K562 (cell line): ENCODE measurements around the gene CSTB. TPM values are rescaled to one million over a fixed set of nuclear protein-coding genes. Genes with fewer than 3 reads are reported as not detected.

Experiments
- ASH1L ChIP-seq: fragments of 450-650 bp; IDR thresholded peaks from 2 replicates; pipeline ENCODE4 v1.6.1; 2018; ENCODE audit warnings: borderline replicate concordance, mild to moderate bottlenecking, low read depth; ENCODE audit not compliant: partially characterized antibody
- CCAR2 ChIP-seq: fragments of 200-400 bp; formaldehyde crosslinking; IDR thresholded peaks from 2 replicates; pipeline ENCODE4 v1.6.1; 2017; ENCODE audit warnings: mild to moderate bottlenecking, low read depth, low read length
- CCNT2 ChIP-seq: IDR thresholded peaks from 2 replicates; pipeline ENCODE4 v1.6.1; 2011; ENCODE audit warnings: borderline replicate concordance, low read depth, mild to moderate bottlenecking, moderate library complexity, mixed read lengths, low read length; ENCODE audit not compliant: insufficient read length; ENCODE audit errors: extremely low read depth
- COPS2 ChIP-seq: fragments of 450-650 bp; conservative IDR thresholded peaks from 2 replicates; pipeline ENCODE4 v1.6.1; 2016; ENCODE audit warnings: mild to moderate bottlenecking, moderate library complexity
- CREM ChIP-seq: IDR thresholded peaks from 2 replicates; pipeline ENCODE4 v1.6.1; 2014; ENCODE audit warnings: antibody characterized with exemption, low read depth
- FOS ChIP-seq: IDR thresholded peaks from 3 replicates; pipeline ENCODE4 v1.6.1; 2011; ENCODE audit not compliant: insufficient read length; ENCODE audit errors: extremely low read depth
- GABPB2 ChIP-seq: fragments of 250-450 bp; sonication (Bioruptor Pico); conservative IDR thresholded peaks from 2 replicates; pipeline ENCODE4 v1.5.1; 2021; ENCODE audit warnings: mild to moderate bottlenecking
- HDAC1 ChIP-seq, 2 experiments: fragments of 450-650 bp; IDR thresholded peaks; 2 replicates each; pipeline ENCODE4 v1.6.1; 2016 to 2017; ENCODE audit warnings: inconsistent platforms in 1 of 2, mild to moderate bottlenecking in 1 of 2, moderate library complexity in 1 of 2
- HMGN3 ChIP-seq: IDR thresholded peaks from 2 replicates; pipeline ENCODE4 v1.6.1; 2011; ENCODE audit warnings: borderline replicate concordance, low read depth, mild to moderate bottlenecking, mixed read lengths, low read length; ENCODE audit not compliant: insufficient read length; ENCODE audit errors: extremely low read depth
- KLF16 ChIP-seq: IDR thresholded peaks from 2 replicates; pipeline ENCODE4 v1.6.1; 2016; ENCODE audit warnings: antibody characterized with exemption
- LEF1 ChIP-seq: fragments of 450-650 bp; IDR thresholded peaks from 2 replicates; pipeline ENCODE4 v1.6.1; 2016; ENCODE audit warnings: mild to moderate bottlenecking
- MBD2 ChIP-seq: sonication (generic); IDR thresholded peaks from 2 replicates; pipeline ENCODE4 v1.6.1; 2016; ENCODE audit warnings: low read depth, borderline replicate concordance
- MCM3 ChIP-seq: fragments of 450-650 bp; IDR thresholded peaks from 2 replicates; pipeline ENCODE4 v1.6.1; 2016
- NFIC ChIP-seq: fragments of 450-650 bp; IDR thresholded peaks from 2 replicates; pipeline ENCODE4 v1.6.1; 2017; ENCODE audit warnings: mild to moderate bottlenecking, inconsistent platforms
- PYGO2 ChIP-seq: fragments of 450-650 bp; IDR thresholded peaks from 2 replicates; pipeline ENCODE4 v1.6.1; 2016; ENCODE audit warnings: mild to moderate bottlenecking, missing genetic modification characterization, moderate library complexity, missing compliant biosample characterization
- RBM34 ChIP-seq: fragments of 200-400 bp; formaldehyde crosslinking; IDR thresholded peaks from 2 replicates; pipeline ENCODE4 v1.6.1; 2018; ENCODE audit warnings: low read length, borderline replicate concordance; ENCODE audit not compliant: insufficient read depth
- RFX5 ChIP-seq: IDR thresholded peaks from 2 replicates; pipeline ENCODE4 v1.6.1; 2011; ENCODE audit warnings: low read depth, mild to moderate bottlenecking, improper control_type of control experiment, low read length
- SIX5 ChIP-seq, 2 experiments: IDR thresholded peaks; 2 replicates each; pipeline ENCODE4 v1.6.1; 2011; ENCODE audit warnings: low read length in 2 of 2, borderline replicate concordance in 1 of 2, low read depth in 1 of 2, mild to moderate bottlenecking in 1 of 2, moderate library complexity in 1 of 2; ENCODE audit not compliant: insufficient read depth in 1 of 2
- SPI1 ChIP-seq: IDR thresholded peaks from 2 replicates; pipeline ENCODE4 v1.6.1; 2011; ENCODE audit warnings: low read depth, low read length, control low read depth, borderline replicate concordance
- TAF9B ChIP-seq: fragments of 450-650 bp; IDR thresholded peaks from 2 replicates; pipeline ENCODE4 v1.6.1; 2018; ENCODE audit warnings: mild to moderate bottlenecking; ENCODE audit not compliant: partially characterized antibody
- THAP7 ChIP-seq: fragments of 250-450 bp; sonication (Bioruptor Pico); IDR thresholded peaks from 2 replicates; pipeline ENCODE4 v1.5.0; 2021
- ZFP30 ChIP-seq: fragments of 250-450 bp; sonication (Bioruptor Pico); IDR thresholded peaks from 2 replicates; pipeline ENCODE4 v1.8.0; 2022; ENCODE audit warnings: moderate library complexity, mild to moderate bottlenecking, inconsistent platforms, borderline replicate concordance
- ZKSCAN1 ChIP-seq: fragments of 150-350 bp; IDR thresholded peaks from 2 replicates; pipeline ENCODE4 v1.6.1; 2016; ENCODE audit warnings: low read depth, low read length
- ZNF224 ChIP-seq: sonication (generic); formaldehyde crosslinking; IDR thresholded peaks from 2 replicates; pipeline ENCODE4 v1.8.0; 2022; ENCODE audit warnings: mild to moderate bottlenecking, missing genetic modification reagents
- ZNF324 ChIP-seq: fragments of 250-450 bp; sonication (Bioruptor Pico); IDR thresholded peaks from 2 replicates; pipeline ENCODE4 v1.4.0; 2020; ENCODE audit warnings: mild to moderate bottlenecking
- ZNF408 ChIP-seq: fragments of 250-450 bp; sonication (Bioruptor Pico); IDR thresholded peaks from 2 replicates; pipeline ENCODE4 v1.4.0; 2020; ENCODE audit warnings: low read depth, mild to moderate bottlenecking, moderate library complexity
- ZNF586 ChIP-seq: fragments of 450-650 bp; formaldehyde crosslinking; conservative IDR thresholded peaks from 2 replicates; pipeline ENCODE4 v1.4.0; 2020; ENCODE audit warnings: mild to moderate bottlenecking, moderate library complexity
- ZNF740 ChIP-seq, 3 experiments: fragments of 200-800 bp in 1 of 3; sonication (Bioruptor generic) in 1 of 3; sonication (generic) in 1 of 3; formaldehyde crosslinking in 1 of 3; IDR thresholded peaks; 2 replicates each; pipeline versions ENCODE4 v1.6.1 to v1.8.0; 2016 to 2022; ENCODE audit warnings: mild to moderate bottlenecking in 2 of 3, missing compliant biosample characterization in 2 of 3, missing genetic modification characterization in 2 of 3, missing genetic modification reagents in 1 of 3
- ZNF778 ChIP-seq: fragments of 450-650 bp; formaldehyde crosslinking; IDR thresholded peaks from 2 replicates; pipeline ENCODE4 v1.4.0; 2020; ENCODE audit warnings: mild to moderate bottlenecking, moderate library complexity
- ZZZ3 ChIP-seq: fragments of 450-650 bp; IDR thresholded peaks from 2 replicates; pipeline ENCODE4 v1.6.1; 2016; ENCODE audit warnings: antibody characterized with exemption, mild to moderate bottlenecking, moderate library complexity
- polyA plus RNA-seq, 8 experiments: library from polyadenylated mRNA; depleted of rRNA in 4 of 8; stranded (reverse) in 5 of 8; unstranded in 3 of 8; fragments of >200 nt; fragmentation: Nextera tagmentation in 2 of 8; fragmentation: Illumina TruSeq in 1 of 8; extraction: Ambion mirVana in 2 of 8; extraction: Trizol in 1 of 8; gene quantifications; 2 replicates each; pipeline versions ENCODE4 v1.2.1 to v1.2.3, GENCODE V29; 2011 to 2014; ENCODE audit warnings: inconsistent platforms in 1 of 8, missing spikeins in 1 of 8
- total RNA-seq, 7 experiments: library from RNA; depleted of rRNA in 6 of 7; stranded (reverse); fragments of >200 nt in 6 of 7; fragmentation: Illumina TruSeq in 2 of 7; extraction: Trizol in 2 of 7; gene quantifications; 2 replicates each; pipeline versions ENCODE4 v1.2.1 to v1.2.3, GENCODE V29; 2011 to 2021; ENCODE audit warnings: low replicate concordance in 1 of 7

Gene CSTB
- total and polyA plus RNA-seq, 9 of the 15 experiments (the other 6 are each of a cell fraction or from before 2014, with no cell fraction given) = 12.4 to 65.0 (median 31.7) TPM

- TF ChIP-seq ZNF224 (CRISPR knock-in tag) = no peak
- no peak for TF ChIP-seq CCAR2
- peak; percentile 92 for TF ChIP-seq ASH1L
- no peak for TF ChIP-seq CCNT2
- no peak for TF ChIP-seq COPS2
- no peak for TF ChIP-seq PYGO2
- TF ChIP-seq ZNF740 (CRISPR knock-in tag; IDR thresholded peaks at IDR 0.05) = no peak
- no peak for TF ChIP-seq ZNF740 (tag; IDR thresholded peaks at IDR 0.05)
- TF ChIP-seq ZZZ3 = no peak
- no peak for TF ChIP-seq HDAC1 (IDR thresholded peaks at IDR 0.05)
- no peak for TF ChIP-seq ZKSCAN1
- no peak for TF ChIP-seq ZFP30 (CRISPR knock-in tag)
- no peak for TF ChIP-seq ZNF778 (CRISPR knock-in tag)
- TF ChIP-seq CREM = 0 out of 2 replicates have a peak, but pooled peaks have one; percentile 25
- TF ChIP-seq MCM3 = no peak
- no peak for TF ChIP-seq KLF16
- peak; percentile 54 for TF ChIP-seq SPI1
- TF ChIP-seq RFX5 = no peak
- no peak for TF ChIP-seq GABPB2 (CRISPR knock-in tag)
- TF ChIP-seq LEF1 = peak; percentile 78
- no peak for TF ChIP-seq TAF9B
- no peak for TF ChIP-seq SIX5 (IDR thresholded peaks at IDR 0.05; ENCODE audit: borderline replicate concordance in 1 of 2, insufficient read depth in 1 of 2, low read depth in 1 of 2, low read length in 2 of 2)
- TF ChIP-seq FOS = peak; percentile 98
- no peak for TF ChIP-seq ZNF586 (CRISPR knock-in tag)
- TF ChIP-seq THAP7 (CRISPR knock-in tag) = no peak
- no peak for TF ChIP-seq HMGN3
- TF ChIP-seq ZNF324 (CRISPR knock-in tag) = no peak
- no peak for TF ChIP-seq NFIC
- no peak for TF ChIP-seq ZNF408 (CRISPR knock-in tag)
- no peak for TF ChIP-seq RBM34
- TF ChIP-seq MBD2 = peak; percentile 90
Measured at GRCh38 chr21:43754948-43755781, 20.9 kb downstream of the CSTB start (continued).
